ENCODE results near the gene CCDC102A. TPM values are rescaled to one million over a fixed set of nuclear protein-coding genes. Genes with fewer than 3 reads are reported as not detected.

Gene CCDC102A
- total and polyA plus RNA-seq, 2 of the 13 experiments (the other 11 are each of a cell fraction or from before 2014, with no cell fraction given), result 2.1 to 2.8 TPM

DNA sequence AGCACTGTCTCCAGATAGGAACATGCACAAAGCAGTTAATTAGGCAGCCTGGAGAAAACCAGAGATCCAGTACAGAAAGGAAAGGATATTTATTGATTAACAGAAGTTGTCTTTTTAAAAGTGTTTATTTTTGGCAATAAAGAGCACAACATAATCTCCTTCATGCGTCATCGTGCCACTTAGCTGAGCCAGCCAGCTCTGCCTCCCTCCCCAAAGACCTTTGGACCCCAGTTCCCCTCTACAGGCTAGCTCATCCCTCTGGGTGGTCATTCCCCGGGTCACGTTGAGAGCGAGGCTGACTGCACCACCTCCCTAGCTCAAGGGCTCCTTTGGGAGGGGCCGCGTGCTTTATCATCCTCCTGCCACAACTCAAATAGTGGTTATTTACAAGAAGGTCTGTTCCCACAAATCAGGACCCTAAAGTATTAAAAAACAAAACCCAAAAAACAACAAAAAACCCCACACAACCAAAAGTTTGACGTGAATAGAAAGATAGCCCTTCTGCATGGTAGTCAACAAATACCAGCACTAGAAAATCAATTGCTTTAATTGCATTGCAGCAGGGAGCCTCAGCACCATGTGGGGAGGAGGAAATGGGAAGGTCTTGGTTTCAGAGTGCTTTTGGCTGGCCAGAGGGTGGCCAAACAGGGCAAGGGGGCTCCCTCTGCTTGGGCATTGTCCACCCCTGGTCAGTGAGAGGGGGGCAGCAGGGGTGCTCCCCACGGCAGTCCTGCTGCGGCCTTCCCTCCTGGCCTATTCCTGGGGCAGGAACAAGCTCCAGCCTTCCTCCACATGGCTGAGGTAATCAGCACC lies 64.3 kb downstream of the CCDC102A start (continued):
- TF ChIP-seq PCBP2 (optimal IDR thresholded peaks at IDR 0.05; ENCODE audit: low read depth, low read length, poor library complexity, severe bottlenecking), result no peak
- no peak for TF ChIP-seq ZNF569 (CRISPR knock-in tag; IDR thresholded peaks at IDR 0.05; ENCODE audit: borderline replicate concordance)
- TF ChIP-seq ZNF335 (CRISPR knock-in tag; IDR thresholded peaks at IDR 0.05), result no peak; the same call in 1 of the 2 replicates
- TF ChIP-seq HOXA9 (CRISPR knock-in tag; IDR thresholded peaks at IDR 0.05; ENCODE audit: borderline replicate concordance), result no peak
- TF ChIP-seq DMAP1 (CRISPR knock-in tag; IDR thresholded peaks at IDR 0.05), result peak; percentile 80
- no peak for TF ChIP-seq MAFF (IDR thresholded peaks at IDR 0.05; ENCODE audit: low read depth, low read length)
- no peak for TF ChIP-seq MATR3 (CRISPR knock-in tag; IDR thresholded peaks at IDR 0.05)
- TF ChIP-seq, protein P1, sequence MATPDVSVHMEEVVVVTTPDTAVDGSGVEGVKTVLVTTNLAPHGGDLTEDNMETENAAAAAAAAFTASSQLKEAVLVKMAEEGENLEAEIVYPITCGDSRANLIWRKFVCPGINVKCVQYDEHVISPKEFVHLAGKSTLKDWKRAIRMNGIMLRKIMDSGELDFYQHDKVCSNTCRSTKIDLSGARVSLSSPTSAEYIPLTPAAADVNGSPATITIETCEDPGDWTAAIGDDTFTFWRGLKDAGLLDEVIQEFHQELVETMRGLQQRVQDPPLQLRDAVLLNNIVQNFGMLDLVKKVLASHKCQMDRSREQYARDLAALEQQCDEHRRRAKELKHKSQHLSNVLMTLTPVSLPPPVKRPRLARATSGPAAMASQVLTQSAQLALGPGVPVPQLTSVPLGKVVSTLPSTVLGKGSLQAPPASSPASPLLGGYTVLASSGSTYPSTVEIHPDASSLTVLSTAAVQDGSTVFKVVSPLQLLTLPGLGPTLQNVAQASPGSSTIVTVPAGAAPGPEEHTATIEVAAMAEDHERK (CRISPR knock-in tag; IDR thresholded peaks at IDR 0.05; ENCODE audit: low read depth), result no peak
- TF ChIP-seq, protein P2, sequence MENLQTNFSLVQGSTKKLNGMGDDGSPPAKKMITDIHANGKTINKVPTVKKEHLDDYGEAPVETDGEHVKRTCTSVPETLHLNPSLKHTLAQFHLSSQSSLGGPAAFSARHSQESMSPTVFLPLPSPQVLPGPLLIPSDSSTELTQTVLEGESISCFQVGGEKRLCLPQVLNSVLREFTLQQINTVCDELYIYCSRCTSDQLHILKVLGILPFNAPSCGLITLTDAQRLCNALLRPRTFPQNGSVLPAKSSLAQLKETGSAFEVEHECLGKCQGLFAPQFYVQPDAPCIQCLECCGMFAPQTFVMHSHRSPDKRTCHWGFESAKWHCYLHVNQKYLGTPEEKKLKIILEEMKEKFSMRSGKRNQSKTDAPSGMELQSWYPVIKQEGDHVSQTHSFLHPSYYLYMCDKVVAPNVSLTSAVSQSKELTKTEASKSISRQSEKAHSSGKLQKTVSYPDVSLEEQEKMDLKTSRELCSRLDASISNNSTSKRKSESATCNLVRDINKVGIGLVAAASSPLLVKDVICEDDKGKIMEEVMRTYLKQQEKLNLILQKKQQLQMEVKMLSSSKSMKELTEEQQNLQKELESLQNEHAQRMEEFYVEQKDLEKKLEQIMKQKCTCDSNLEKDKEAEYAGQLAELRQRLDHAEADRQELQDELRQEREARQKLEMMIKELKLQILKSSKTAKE (CRISPR knock-in tag; IDR thresholded peaks at IDR 0.05; ENCODE audit: borderline replicate concordance), result peak; percentile 35; the same call in 1 of the 2 replicates
- TF ChIP-seq, protein P3, sequence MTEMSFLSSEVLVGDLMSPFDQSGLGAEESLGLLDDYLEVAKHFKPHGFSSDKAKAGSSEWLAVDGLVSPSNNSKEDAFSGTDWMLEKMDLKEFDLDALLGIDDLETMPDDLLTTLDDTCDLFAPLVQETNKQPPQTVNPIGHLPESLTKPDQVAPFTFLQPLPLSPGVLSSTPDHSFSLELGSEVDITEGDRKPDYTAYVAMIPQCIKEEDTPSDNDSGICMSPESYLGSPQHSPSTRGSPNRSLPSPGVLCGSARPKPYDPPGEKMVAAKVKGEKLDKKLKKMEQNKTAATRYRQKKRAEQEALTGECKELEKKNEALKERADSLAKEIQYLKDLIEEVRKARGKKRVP (CRISPR knock-in tag; IDR thresholded peaks at IDR 0.05), result peak; percentile 48 to 52; a peak in 3 of 4 replicates
- no peak for TF ChIP-seq ZNF382 (CRISPR knock-in tag; IDR thresholded peaks at IDR 0.05; ENCODE audit: borderline replicate concordance)
- no peak for TF ChIP-seq RORA (CRISPR knock-in tag; IDR thresholded peaks at IDR 0.05)
- peak; percentile 78; the same call in 1 of the 2 replicates for TF ChIP-seq PITX1 (CRISPR knock-in tag; IDR thresholded peaks at IDR 0.05)
- TF ChIP-seq GLI4 (CRISPR knock-in tag; IDR thresholded peaks at IDR 0.05; ENCODE audit: borderline replicate concordance), result 0 out of 2 replicates have a peak, but pooled peaks have one; percentile 82
- TF ChIP-seq ZNF510 (CRISPR knock-in tag; IDR thresholded peaks at IDR 0.05; ENCODE audit: low read depth), result no peak
- no peak for TF ChIP-seq EED (CRISPR knock-in tag; IDR thresholded peaks at IDR 0.05)
- TF ChIP-seq, protein P4, sequence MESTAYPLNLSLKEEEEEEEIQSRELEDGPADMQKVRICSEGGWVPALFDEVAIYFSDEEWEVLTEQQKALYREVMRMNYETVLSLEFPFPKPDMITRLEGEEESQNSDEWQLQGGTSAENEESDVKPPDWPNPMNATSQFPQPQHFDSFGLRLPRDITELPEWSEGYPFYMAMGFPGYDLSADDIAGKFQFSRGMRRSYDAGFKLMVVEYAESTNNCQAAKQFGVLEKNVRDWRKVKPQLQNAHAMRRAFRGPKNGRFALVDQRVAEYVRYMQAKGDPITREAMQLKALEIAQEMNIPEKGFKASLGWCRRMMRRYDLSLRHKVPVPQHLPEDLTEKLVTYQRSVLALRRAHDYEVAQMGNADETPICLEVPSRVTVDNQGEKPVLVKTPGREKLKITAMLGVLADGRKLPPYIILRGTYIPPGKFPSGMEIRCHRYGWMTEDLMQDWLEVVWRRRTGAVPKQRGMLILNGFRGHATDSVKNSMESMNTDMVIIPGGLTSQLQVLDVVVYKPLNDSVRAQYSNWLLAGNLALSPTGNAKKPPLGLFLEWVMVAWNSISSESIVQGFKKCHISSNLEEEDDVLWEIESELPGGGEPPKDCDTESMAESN (CRISPR knock-in tag; conservative IDR thresholded peaks at IDR 0.05), result peak; percentile 60; the same call in 1 of the 2 replicates
- no peak for TF ChIP-seq ZNF207 (IDR thresholded peaks at IDR 0.05; ENCODE audit: borderline replicate concordance)
- no peak for TF ChIP-seq ZNF75D (CRISPR knock-in tag; IDR thresholded peaks at IDR 0.05; ENCODE audit: borderline replicate concordance)
- no peak for TF ChIP-seq ZNF101 (CRISPR knock-in tag; IDR thresholded peaks at IDR 0.05; ENCODE audit: borderline replicate concordance, low read depth)
- no peak for TF ChIP-seq ZNF33B (CRISPR knock-in tag; IDR thresholded peaks at IDR 0.05)
- no peak for TF ChIP-seq ZNF24 (IDR thresholded peaks at IDR 0.05)
- 0 out of 2 replicates have a peak, but pooled peaks have one; percentile 74 for TF ChIP-seq ZNF33A (CRISPR knock-in tag; IDR thresholded peaks at IDR 0.05; ENCODE audit: borderline replicate concordance)

Data from HepG2 (cell line).